Activated naive CD4-positive, alpha-beta T cell (primary cell): ENCODE data around the gene ABCC3.

Experiments used
- DNase-seq, 4 experiments: peaks; one replicate each; lab custom pipeline; 2025; lab: John Stamatoyannopoulos, UW

Gene ABCC3, protein sequence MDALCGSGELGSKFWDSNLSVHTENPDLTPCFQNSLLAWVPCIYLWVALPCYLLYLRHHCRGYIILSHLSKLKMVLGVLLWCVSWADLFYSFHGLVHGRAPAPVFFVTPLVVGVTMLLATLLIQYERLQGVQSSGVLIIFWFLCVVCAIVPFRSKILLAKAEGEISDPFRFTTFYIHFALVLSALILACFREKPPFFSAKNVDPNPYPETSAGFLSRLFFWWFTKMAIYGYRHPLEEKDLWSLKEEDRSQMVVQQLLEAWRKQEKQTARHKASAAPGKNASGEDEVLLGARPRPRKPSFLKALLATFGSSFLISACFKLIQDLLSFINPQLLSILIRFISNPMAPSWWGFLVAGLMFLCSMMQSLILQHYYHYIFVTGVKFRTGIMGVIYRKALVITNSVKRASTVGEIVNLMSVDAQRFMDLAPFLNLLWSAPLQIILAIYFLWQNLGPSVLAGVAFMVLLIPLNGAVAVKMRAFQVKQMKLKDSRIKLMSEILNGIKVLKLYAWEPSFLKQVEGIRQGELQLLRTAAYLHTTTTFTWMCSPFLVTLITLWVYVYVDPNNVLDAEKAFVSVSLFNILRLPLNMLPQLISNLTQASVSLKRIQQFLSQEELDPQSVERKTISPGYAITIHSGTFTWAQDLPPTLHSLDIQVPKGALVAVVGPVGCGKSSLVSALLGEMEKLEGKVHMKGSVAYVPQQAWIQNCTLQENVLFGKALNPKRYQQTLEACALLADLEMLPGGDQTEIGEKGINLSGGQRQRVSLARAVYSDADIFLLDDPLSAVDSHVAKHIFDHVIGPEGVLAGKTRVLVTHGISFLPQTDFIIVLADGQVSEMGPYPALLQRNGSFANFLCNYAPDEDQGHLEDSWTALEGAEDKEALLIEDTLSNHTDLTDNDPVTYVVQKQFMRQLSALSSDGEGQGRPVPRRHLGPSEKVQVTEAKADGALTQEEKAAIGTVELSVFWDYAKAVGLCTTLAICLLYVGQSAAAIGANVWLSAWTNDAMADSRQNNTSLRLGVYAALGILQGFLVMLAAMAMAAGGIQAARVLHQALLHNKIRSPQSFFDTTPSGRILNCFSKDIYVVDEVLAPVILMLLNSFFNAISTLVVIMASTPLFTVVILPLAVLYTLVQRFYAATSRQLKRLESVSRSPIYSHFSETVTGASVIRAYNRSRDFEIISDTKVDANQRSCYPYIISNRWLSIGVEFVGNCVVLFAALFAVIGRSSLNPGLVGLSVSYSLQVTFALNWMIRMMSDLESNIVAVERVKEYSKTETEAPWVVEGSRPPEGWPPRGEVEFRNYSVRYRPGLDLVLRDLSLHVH (N-terminal part only)

DNA sequence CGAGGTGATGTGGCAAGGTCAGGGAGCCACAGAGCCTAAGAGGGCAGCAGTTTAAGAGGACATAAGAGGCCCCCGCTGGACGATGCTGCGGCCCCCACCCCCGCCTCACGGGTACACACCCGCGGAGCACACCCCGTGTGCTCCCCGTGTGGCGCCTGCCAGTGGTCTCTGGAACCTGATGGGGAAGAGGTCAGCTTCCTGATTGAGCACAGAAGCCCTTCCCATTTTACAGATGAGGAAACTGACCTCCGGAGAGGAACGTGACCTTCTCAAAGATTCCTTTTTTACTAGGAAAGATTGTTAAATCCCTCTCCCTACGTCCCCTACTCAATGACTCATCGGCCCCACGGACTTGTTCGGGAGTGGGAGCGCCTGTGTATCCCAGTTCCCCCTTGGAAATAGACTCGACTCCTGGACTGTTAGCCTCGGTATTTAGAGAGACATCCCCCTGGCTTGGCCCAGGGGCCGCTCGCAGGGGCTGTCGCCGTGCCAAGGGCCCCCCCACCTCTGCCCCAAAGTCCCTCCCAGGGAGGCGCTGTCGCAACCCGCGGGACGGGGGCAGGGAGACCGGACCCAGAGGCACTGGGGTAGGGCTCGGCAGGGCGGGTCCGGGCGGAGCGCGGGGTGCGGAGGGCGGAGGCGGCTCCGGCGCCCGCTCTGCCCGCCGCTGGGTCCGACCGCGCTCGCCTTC is at the start of gene ABCC3:
TSS of gene ABCC3 (plus strand) at position 658 of the 691 bp plus-strand sequence. CDS start 56 bp downstream, outside the sequence.
- DNase-seq, result no peak

DNA sequence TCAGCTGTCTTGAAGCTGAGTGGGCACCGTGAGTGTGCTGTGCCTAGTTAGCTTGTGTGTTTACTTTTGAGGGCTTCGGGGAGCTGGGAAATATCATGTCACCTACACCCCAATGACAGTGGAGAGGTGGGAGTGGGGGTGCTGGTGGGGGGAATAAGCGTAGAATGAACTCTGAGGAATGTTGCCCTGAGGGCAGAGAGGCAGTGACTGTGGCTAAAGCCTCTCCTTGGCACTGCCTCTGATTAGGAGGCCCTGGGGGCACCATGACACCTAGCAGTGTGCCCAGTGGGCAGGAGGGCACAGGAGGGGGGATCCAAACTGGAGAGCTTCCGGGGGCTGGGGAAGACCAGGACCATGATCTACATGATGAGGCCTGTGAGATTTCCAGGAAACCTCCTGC is 49.3 kb upstream of the ABCC3 start:
- no peak for DNase-seq

DNA sequence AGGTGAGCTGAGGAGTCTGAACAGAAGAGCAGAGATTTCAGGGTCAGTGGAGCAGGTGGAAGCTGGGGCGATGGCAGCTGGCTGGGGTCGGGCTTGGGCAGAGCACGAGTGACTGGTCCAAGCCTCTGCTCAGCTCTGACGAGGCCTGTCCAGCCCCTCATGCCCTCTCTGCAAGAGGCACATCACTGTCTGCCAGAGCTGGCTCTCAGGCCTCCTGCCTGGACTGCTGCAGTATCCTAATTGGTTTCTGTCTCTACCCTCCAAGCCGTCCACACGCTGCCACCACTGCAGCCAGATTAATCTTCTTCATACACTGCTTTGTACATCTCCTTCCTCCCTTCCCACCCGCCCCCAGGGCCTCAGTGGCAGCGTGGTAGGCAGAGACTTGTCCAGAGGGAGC is 48.8 kb upstream of the ABCC3 start:
- DNase-seq, result no peak

DNA sequence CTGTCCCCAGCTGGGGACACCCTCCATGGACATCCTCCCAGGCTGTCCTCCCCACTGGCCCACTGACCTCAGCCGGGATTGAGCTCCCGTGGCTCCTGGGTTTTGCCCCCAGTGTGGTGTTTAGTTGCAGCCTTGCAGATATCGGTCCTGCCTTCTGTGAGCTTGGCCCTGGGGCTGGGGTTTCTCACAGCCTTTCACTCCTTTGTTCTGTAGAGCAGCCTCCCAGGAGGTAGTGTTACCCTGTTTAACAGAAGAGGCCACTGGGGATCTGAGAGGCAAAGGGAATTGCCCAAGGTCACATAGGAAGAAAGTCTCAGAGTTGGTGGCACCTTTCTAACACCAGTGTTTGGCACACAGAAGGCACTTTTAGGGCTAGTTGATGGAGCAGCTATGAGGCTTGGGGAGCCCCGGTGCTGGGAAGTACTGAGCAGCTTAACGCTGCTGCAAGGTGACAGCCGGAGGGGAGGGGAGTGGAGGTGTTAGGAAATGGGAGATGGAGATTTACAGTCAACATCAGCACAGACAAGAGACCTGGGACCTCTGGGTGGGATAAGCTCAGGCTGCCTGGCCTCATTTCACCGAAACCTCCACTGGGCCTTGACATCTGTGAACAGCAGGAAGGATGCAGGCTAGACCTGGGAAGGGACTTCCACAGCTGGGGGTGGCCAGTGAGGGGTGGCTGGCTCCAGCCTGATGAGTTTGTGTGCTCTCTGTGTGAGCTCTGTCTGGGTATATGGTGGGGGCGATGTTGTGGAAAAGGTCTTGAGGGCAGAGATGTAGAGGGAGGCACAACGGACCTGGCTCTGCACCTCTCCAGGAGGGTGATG is 48.0 kb upstream of the ABCC3 start:
- no peak for DNase-seq

DNA sequence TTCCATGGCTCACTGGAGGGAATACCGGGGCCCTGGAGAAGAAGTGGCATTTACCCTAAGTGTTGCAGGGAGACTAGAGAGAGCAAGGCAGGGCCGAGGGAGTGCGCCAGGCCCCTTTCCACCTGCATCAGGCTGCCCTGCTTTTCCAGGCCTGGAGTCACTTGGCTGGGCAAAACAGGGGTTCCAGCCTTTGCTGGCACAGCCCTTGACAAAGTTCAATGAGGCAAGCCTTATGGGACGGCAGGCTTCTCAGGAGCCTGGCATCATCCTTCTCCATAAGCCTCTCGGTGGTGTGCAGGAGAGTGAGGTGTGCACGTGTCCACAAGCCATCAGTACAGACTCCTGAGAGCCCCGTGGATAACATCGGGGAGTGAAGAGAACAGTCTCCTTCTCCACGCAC is 47.1 kb upstream of the ABCC3 start:
- no peak for DNase-seq

DNA sequence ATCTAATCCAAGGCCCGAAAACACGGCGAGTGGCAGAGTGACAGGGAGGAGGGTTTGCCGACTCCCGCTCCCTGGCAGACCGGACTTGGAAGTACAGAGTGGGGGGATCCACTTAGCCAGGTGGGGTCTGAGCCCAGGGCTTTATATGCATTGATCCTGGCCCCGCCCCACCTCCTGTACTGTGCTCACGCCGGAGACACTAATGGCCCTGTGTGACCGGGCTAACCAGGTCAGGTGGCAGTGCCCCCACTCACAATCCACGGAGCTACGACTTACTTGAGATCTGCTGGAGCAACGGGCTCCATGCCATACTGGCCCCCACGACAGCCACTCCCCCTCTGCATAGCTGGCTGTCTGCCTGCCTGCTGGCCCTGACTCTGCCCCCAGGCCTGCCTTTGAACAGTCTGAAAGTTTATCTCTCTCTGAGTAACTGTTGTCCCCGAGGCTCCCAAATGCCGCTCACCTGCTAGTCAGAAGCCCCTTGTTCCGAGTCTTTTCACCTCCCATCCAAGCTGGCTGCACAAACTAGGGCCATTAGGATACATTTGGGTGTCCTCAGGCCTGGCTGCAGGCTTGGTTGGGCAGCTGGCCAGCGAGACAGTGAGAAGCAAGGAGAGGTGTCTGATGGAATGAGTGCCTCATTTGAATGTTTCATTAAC is 46.2 kb upstream of the ABCC3 start:
- DNase-seq, result no peak

DNA sequence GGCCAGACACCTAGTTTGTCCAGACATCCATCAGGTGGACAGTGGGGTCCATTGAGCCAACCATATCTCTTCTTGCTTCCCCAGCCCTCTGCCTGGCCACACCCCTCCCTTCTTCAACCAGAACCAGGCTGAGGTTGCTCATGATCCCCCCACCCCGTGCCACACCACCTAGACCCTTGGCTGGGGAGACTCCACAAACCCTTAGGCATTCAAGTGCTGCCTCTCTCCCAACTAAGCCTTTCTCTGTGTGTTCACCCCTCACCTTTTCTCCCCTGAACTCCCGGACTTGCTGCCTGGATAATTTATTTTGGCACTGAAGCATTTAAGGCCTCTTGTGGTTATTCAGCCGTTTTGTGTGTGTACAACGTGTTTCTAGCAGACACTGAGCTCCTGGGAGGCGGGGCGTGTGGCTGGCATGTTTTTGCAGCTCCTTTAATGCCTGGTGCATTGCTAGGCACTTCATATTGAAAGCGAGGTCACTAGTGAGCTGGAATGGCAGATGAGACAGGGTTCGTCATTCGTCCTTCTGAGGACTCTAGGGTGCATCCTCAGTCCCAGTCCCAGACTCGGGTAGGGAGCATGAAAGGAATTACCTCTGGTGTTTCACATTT is 45.5 kb upstream of the ABCC3 start:
- no peak for DNase-seq

DNA sequence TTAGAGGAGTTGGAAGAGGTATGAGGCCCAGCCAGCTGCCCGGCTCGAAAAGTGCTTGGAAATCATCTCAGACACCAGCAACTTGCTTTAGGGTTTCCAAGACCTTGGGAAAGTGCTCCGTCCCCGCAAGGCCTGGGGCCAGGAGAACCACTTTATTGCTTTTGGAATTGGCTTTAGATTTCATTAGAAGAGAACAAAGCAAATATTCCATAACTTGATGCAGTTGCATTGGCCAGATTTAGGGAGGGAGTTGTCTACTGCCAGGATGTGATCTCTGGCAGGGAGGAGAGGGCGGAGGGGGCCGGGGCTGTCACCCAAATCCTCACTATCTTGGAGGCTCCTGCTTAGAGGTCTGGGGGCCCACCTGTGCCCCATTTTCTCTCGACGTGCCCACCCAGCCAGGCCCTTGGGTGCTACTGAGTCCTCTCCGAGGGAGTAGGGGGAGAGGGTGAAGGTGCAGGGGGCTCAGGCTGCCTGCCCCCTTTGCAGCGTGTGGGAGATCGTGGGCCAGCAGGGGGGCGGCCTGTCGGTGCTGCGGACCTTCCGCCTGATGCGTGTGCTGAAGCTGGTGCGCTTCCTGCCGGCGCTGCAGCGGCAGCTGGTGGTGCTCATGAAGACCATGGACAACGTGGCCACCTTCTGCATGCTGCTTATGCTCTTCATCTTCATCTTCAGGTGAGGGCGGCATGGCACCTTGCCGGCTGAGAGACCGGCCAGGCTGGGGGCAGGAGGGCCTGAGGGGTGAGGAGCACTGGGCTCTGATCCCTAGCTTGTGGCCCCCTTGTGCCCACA is 43.5 kb upstream of the ABCC3 start:
- no peak for DNase-seq

DNA sequence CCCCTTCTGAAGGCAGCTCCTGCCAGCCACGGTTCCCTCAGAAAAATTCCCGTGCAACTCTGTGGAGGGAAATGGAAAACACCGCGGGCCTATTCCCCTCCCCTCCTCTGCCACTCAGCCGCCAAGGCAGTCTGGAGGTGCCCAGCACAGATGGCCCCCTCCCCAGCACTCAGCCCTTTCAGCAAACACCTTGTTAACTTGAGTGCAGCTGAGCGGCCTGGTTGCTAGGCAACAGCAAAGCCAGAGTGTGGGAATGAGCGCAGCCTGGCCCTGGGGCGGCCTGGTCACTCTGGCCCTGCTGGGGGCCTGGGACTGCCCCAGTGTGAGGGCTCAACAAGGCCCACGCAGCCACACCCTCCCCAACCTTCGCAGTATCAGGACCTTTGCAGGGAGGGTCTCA is 41.4 kb upstream of the ABCC3 start:
- no peak for DNase-seq

DNA sequence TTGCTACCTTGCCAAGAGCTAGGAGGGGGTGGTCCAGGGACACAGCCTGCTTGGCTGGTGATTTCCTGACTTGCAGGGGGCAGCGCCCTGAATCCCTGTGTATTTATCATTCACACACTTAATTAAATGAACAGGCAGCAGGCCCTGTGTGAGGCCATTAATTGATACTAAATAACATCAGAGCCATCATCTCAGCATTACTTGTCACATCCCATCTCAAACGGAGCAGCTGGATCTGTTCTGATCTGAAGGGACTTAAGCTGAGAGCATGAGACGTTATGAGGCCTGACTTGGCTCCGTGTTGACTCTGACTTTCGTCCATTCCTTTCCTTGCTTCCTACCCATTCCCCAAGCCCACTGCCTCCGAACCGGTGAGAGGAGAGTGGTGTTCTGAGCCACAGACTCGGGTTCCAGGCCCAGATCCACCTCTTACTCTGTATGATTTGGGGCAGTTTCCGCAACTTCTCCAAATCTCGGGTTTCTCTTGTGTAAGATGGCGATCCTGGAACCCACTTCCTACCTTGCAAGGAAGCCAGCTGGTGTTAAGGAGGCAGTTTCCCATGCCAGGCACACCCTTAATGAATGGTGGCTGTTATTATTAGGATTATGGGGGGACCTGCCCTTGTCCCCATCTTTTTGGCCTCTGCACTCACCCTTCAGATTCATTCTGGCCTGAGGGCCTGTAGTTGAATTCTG is 40.4 kb upstream of the ABCC3 start:
- DNase-seq, result no peak

DNA sequence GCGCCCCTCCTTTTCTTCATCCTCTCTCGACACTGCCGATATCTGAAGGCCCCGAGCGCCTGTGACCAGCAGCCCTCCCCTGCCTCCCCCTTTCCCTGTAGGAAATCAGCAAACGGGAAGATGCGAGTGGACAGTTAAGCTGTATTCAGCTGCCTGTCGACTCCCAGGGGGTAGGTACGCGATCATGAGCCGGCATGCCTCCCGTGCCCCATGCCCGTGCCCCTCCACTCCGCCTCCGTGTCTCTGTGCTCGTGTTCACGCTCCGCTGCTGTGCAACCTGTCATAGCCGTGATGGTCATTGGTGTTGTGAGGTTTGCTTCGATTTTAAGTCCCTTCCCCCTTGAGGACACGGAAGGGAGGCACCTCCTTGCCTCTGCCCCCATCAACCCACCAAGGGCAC is 39.8 kb upstream of the ABCC3 start:
- no peak for DNase-seq

DNA sequence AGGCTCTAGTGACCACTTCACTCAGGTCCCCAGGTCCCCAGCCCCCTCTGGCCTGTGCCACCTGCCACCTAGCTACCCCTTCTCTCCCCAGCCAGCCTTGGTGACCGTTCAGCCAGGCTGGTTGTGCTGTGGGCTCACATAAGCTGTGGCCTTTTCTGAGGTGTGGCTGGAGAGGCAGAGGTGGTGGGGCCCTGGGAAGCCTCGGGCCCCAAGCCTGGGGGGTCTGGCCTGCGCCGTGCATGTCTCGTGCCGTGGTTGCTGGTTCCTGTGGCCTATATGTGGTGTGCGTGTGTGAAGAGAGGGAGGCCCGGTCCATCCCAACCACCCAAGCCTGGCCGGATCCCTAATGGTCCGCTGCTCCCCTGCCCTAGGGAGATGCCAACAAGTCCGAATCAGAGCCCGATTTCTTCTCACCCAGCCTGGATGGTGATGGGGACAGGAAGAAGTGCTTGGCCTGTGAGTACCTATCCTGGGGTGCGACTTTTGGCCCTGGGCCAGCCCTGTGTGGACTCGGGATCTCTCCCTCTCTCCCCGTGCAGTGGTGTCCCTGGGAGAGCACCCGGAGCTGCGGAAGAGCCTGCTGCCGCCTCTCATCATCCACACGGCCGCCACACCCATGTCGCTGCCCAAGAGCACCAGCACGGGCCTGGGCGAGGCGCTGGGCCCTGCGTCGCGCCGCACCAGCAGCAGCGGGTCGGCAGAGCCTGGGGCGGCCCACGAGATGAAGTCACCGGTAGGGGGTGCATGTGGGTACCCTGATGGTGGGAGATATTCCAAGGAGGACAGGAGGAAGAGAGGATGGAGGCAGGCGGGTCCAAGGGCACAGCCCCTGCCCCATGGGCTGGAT is 38.3 kb upstream of the ABCC3 start:
- DNase-seq, result no peak

DNA sequence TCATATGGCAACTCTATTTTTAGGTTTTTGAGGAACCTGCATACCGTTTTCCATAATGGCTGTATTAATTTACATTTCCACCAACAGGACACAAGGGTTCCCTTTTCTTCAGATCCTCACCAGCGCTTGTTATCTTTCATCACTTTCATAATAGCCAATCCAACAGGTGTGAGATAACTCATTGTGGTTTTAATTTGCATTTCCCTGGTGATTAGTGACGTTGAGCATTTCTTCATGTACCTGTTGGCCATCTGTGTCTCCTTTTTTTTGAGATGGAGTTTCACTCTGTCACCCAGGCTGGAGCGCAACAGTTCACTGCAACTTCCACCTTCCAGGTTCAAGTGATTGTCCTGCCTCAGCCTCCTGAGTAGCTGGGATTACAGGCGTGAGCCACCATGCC is 36.2 kb upstream of the ABCC3 start:
- no peak for DNase-seq

DNA sequence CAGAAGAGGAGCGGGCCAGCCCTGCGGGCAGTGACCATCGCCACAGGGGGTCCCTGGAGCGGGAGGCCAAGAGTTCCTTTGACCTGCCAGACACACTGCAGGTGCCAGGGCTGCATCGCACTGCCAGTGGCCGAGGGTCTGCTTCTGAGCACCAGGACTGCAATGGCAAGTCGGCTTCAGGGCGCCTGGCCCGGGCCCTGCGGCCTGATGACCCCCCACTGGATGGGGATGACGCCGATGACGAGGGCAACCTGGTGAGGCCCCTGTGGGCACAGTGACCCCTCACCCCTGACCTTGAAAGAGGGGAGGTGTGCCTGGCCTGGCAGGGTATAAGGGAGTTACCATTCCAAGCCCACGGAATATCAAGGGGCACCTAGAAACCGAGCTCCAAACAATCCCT is 35.1 kb upstream of the ABCC3 start:
- DNase-seq, result no peak

DNA sequence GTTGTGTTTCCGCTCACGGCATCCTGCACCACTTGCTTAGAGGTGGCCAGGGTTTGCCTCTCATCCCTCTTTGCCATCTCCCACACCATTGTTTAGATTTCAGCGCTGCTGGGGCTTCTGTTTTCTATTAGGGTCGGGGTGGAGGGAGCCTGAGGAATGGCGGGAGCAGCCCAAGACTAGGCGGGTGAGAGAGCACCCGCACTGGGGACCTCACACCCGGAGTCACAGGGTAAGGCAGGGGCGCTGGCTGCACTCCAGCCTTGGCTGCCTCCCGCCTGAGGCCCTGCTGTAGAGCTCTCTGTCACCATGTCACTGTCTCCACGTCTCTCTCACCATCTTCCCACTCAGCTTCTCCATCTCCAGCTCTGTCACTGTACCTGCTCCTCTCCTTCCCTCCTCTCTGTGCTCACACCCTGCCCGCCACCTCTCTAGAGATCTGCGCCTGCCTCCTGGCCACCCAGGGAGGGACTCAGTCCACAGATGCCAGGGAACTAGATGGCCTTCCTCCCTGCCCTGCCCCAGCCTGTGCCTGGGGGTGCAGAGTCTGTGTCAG is 32.8 kb upstream of the ABCC3 start:
- no peak for DNase-seq

DNA sequence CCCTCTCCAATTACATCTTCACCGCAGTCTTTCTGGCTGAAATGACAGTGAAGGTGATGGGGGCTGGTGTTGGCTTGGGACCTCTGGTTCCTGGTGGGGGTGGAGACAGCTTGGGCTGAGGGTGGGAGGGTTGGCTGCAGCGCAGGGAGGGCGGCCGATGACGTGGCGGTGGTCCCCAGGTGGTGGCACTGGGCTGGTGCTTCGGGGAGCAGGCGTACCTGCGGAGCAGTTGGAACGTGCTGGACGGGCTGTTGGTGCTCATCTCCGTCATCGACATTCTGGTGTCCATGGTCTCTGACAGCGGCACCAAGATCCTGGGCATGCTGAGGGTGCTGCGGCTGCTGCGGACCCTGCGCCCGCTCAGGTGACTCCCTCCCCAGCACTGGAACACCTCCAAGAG is 31.8 kb upstream of the ABCC3 start:
- DNase-seq, result no peak

DNA sequence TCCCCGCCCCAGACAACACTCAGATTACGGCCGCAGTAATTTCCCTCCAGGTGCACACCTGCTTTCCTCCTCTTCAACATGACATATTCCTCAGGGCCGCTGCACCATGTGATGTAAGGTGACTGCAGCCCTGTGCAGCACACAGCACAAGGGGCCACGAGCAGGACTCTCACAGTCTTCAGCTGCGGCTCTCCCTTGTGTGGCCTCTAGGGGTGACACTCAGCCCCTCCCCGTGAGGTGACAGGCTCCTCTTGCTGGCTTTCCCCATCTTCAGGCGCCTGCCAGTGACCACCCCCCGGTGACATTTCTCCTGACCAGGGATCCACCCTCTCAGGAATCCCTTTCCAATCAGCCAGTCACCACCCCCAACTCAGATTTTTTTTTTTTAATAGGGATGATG is 31.3 kb upstream of the ABCC3 start:
- DNase-seq, result no peak
